ENCODE data around the gene RNF130.

DNA sequence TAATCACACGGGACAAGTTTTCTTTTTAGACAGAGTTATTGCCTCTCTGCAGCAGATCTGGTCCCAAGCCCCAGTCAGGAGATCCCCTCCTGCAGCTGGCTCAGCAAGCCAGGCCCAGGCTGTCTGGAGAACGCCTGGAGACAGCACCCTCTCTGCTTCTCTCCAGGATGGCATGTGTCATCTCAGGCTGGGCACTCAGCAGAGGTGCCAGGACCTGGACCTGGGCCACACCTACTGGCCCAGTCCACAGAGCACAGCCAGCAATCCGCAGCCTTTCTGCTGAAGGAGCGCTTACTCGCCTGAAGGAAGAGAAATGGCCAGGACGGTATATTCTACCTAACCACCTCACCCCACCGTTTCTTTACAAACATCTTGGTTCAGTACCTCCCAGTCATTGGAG is 159.2 kb downstream of the RNF130 start:
- TF ChIP-seq, protein P1, sequence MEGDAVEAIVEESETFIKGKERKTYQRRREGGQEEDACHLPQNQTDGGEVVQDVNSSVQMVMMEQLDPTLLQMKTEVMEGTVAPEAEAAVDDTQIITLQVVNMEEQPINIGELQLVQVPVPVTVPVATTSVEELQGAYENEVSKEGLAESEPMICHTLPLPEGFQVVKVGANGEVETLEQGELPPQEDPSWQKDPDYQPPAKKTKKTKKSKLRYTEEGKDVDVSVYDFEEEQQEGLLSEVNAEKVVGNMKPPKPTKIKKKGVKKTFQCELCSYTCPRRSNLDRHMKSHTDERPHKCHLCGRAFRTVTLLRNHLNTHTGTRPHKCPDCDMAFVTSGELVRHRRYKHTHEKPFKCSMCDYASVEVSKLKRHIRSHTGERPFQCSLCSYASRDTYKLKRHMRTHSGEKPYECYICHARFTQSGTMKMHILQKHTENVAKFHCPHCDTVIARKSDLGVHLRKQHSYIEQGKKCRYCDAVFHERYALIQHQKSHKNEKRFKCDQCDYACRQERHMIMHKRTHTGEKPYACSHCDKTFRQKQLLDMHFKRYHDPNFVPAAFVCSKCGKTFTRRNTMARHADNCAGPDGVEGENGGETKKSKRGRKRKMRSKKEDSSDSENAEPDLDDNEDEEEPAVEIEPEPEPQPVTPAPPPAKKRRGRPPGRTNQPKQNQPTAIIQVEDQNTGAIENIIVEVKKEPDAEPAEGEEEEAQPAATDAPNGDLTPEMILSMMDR (conservative IDR thresholded peaks at IDR 0.05 in 1 of 2, IDR thresholded peaks at IDR 0.05 in 1 of 2; ENCODE audit: extremely low read depth in 1 of 2, insufficient read depth in 1 of 2, low read depth in 1 of 2, low read length in 2 of 2), result no peak
- TF ChIP-seq EZH2 (IDR thresholded peaks at IDR 0.05; ENCODE audit: borderline replicate concordance, low read length), result no peak

Measured in mammary epithelial cell (primary cell).